AG08396 (cell line): ENCODE measurements around the gene NCKIPSD.
A peak's percentile ranks its signal among the peaks of the same experiment; 100 is the strongest.

Experiments
- DNase-seq: peaks from one replicate; pipeline ENCODE4 v3.0.0; 2012; ENCODE audit warnings: low spot score, mixed read lengths

NCKIPSD gene

GRCh38 chr3:48678566-48679380, 6.9 kb downstream of the NCKIPSD start:
- no peak for DNase-seq

DNA sequence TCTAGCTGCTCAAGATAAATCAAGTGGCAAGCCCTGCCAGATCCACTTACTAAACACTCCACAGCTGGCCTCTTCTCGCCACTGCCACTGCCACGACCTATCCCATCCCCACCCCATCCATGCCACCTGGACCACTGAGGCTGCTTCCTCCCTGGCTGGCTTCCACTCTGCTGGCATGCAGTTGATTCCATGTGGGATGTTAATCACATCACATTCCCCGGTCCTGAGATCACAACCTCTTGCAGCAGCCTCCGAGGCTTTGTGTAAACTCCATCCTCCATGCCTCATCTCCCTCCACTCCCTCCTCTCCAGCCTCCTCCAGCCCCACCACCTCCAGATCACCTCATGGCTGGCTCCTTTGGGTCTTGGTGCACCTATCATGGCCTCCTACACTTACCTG, 7.7 kb downstream of the NCKIPSD start:
- DNase-seq: peak; percentile 77

- no peak for DNase-seq
These were observed 11.2 kb downstream of the NCKIPSD start for GRCh38 chr3:48674505-48674904.

DNA sequence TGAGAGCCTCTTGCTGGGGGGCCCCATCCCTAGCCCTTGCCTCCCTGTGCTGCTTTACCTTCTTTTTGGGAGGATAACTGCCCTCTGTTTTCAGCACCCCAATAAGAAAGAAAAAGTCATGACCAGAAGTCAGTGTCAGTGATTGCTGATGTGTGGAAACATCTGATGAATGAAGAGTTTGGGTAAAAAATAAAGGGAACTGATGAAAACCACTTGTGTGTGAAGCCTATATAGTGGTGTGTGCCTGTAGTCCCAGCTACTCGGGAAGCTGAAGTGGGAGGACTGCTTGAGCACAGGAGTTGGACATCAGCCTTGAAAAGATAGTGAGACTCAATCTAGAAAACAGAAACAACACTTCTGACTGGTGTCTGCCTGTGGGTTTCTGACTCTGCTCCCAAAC, 13.2 kb downstream of the NCKIPSD start:
- DNase-seq: no peak

- DNase-seq: no peak
These were observed 20.8 kb downstream of the NCKIPSD start for GRCh38 chr3:48664929-48665328.

- DNase-seq: no peak
These were observed 21.4 kb downstream of the NCKIPSD start for GRCh38 chr3:48664313-48664644.

DNA sequence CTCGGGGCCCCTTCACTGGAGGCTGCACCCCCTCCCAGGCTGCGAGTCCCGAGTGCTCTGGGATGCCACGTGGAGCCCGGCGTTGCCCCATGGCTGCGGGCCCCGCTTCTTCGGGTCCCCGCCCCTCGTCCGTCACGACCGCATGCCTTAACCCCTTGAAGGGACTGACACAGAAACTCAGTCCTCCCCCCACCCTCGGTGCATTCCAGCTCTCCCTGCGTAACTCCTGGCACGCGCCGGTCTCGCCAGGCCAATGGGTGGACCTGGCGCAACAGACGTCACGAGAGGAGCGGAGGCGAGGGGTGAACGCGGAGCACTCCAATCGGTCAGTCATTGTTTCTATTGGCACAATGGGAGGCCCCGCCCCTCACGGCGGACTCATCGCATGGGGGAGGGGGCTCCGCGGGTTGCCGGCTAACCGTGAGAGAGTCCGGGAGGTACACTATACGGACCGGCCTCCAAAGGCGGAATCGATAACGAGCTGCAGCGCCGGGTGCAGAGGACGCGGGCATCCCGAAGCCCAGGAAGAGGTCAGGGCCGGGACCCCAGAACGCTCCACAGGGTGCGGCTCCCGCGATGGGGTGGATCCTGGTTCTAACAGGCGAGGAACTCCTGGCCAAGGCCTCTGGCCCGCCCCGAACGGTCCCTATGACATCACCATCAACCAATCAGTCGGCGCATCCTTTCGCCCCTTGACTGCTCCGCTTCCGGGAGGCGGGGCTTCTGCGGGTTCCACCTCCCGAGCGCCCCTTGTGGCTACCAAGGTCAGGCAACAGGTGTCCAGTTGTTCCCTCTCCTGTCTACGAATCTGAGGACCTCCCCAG, 22.0 kb downstream of the NCKIPSD start:
- DNase-seq: peak; percentile 98

- peak; percentile 92 for DNase-seq
These were observed 22.8 kb downstream of the NCKIPSD start, which contains the start of gene CELSR3 for GRCh38 chr3:48662753-48663488. CELSR3 (minus strand) TSS chr3:48662886; CDS start chr3:48662634, 252 bp downstream.

GRCh38 chr3:48662145-48662752, 23.5 kb downstream of the NCKIPSD start:
- DNase-seq: no peak

DNA sequence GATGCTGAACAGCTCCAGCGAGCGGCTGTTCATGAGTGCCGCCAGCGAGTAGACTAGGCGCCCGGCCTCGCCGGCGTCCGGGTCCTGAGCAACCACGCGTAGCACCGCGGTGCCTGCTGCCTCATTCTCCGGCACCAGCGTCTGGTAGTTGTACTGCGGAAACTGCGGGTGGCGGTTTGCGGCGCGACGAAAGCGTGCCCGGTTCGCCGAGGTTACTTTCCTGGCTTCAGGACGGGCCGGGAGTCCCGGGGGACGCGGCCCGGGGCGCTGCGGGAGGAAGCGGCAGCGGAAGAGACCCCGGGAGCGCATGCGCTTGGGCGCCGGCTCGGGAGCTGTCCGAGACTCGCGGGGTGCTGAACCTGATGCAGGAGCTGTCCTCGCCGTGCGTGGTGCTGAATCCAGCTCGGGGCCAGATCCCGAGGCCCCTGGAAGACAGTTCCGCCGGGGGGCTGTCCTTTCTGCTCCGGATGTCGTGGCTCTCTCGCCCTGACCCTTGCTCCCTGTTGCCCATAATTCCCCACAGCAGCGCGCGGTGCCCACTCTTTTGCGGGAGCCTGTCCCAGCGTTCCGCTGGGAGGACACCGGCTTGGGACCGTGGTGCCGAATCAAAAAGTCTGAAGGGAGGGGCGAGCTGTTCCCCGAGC, 24.1 kb downstream of the NCKIPSD start:
- peak; percentile 92 for DNase-seq

- DNase-seq: no peak
These were observed 24.8 kb downstream of the NCKIPSD start for GRCh38 chr3:48660800-48661400.

- no peak for DNase-seq
These were observed 28.9 kb downstream of the NCKIPSD start for GRCh38 chr3:48656841-48657281.

- peak; percentile 90 for DNase-seq
These were observed 29.5 kb downstream of the NCKIPSD start for GRCh38 chr3:48656061-48656840.

- DNase-seq: no peak
These were observed 30.1 kb downstream of the NCKIPSD start for GRCh38 chr3:48655606-48656005.

DNA sequence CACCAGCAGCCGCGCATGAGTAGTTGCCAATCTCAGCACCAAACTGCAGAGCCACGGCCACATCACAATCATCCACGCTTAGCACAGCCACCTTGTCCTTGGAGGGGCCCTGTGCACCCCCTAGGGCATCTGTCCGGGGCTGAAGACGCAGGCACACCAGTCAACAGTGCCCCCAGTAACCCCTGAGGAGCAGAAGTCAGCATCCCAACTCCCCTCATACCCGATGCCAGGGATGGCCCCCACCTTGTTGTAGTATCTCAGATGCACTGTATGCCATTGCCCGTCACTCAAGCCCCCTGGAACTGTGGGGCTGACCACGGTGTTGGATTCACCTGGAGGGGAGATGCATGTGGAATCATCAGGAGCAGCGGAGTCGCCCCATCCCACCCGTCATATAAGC, 30.7 kb downstream of the NCKIPSD start:
- DNase-seq: no peak

GRCh38 chr3:48652923-48653715, 32.6 kb downstream of the NCKIPSD start:
- no peak for DNase-seq

GRCh38 chr3:48651771-48652170, 33.9 kb downstream of the NCKIPSD start:
- no peak for DNase-seq

DNA sequence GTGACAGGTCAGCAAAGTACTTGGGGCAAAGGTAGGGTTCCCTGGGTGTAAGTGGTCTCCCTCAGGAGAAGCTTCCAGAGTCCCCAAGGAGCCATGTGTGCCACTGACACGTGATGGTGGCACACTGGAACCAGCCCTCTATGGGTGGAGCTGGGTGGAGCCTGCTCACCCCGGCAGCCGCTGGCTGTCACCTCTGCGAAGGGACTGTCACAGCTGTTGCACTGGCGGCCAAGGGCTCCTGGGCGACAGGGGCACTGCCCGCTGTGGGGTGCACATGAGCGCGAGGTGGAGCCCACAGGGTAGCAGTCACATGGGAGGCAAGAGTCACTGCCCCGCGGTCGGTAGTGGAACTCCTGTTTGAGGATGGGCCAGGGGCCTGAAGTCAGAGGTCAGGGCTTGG, 35.0 kb downstream of the NCKIPSD start:
- no peak for DNase-seq

DNA sequence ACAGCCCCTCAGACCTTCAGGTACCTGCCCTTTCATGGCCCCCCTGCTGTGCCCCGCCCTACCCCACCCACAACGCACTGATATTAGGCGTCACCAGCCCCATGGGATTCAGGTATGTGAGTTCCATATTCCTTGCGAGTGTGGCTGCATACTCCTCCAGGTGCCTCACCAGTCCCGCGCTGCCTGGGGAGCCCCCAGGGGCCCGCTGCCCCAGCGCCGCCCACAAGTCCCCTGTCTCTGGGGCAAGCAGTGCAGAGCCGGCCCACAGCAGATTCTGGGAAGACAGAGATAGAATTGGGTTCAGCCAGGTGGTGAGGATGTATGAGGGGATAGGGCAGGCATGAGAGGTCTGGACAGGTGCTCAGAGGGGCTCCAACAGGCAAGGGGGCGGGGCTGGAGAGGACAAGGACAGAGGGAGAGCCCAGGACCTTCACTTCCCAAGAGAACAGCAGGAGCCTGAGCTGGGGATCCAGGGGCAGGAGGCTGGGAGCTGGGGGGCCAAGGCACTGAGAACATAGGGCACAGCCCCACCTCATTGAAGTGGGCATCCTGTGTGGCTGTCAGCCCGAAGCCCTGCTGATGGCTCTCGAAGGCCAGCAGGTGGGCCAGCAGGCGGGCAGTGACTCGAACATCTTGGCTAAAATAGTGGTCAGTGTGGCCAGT, 37.4 kb downstream of the NCKIPSD start:
- no peak for DNase-seq
